Stimulated activated CD8-positive, alpha-beta memory T cell treated with anti-CD3 and anti-CD28 coated beads, Interleukin-7, amount 100 ng/mL, for 24 hours (primary cell): ENCODE data around the gene KIAA0825.
"Not testable (repeated sequence)": the region's sequence is repeated elsewhere in the genome, so short reads cannot be mapped to it uniquely, and the experiment has no call there.

Experiments used
- DNase-seq: peaks from one replicate; pipeline ENCODE4 v3.0.0-alpha.2; 2020; ENCODE audit warnings: low read depth

Gene KIAA0825

DNA sequence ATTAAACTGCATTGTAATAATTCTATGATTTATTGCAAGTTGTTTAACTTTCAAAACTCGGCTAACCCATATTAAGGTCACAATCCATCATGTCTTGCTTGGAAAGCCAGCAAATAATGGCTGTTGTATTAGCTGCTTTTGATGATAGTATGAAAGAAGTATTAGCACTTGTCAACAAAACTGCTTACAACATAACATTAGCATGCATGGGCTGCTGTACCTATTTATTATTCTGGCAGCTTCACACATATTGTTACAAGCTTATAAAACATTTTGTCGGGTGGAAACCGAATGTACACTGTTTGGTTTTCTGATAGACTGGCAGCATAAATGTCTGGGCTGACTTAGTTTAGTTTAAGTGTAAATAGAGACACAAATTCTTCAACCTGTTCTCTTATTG, 378.3 kb downstream of the KIAA0825 start:
- DNase-seq: no peak

DNA sequence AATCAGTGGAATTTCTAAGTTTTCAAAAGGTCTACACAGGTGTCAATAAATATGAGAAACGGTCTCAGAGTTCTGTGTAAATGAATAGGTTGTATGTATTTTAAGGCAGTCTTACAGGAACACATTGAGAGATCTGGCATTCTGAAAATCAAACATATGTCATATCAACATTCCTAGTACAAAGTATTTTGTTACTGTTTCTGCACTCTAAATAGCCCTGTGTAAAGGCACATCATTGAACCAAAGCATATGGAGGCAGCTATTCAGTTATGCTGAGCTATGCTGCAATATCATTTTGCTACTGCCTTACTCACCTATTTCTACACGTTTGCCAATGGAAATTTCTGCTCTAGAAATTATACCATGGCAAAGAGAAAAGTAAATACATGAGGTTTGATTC, 379.1 kb downstream of the KIAA0825 start:
- no peak for DNase-seq

DNA sequence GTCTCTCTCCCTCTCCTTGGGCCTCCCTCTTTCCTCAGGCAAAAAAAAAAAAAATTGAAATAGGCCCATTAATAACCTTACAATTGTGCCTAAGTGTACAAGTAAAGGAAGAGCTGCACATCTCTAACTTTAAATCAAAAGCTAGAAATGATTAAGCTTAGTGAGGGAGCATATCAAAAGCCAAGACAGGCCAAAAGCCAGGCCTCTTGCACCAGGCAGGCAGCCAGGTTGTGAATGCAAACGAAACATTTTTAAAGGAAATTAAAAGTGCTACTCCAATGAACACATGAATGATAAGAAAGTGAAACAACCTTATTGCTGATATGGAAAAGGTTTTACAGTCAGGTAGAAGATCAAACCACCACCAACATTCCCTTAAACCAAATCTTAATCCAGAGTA, 383.4 kb downstream of the KIAA0825 start:
- DNase-seq: no peak

DNA sequence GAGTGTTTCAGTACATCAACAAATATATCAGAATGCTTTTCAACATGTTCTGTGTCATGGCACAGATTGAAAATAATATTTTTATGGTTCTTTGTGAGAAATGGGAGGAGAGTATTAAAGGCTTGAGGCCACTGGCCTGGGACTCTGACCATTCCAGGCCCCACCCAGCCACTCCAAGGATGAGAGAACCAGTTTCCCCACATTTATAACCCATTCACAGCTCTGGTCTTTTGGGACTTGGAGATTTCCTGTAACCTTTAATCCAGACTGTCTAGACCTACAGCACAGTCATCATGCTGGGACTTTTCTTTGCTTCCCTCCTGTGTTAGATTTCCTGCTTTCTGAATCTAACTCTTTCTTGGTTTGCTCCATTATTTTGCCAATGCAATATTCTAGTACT, 389.6 kb downstream of the KIAA0825 start:
- no peak for DNase-seq

DNA sequence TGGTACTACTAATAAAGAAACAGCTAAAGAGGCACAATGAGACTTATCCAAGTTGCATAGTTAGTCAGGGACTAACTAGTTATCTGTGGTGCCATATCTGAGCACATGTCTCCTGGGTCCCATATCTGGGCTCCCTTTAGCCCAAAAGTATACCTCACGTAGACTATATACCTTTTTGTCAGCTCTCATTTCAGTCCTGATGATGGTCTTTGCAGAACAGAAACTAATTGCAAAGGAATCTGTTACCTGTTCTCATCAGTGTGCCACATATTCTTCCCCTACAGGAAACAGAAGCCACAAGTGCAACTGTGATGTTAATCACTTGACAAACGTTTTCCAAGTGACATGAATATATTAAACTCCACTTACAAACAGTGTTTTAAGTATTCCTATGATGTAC, 395.2 kb downstream of the KIAA0825 start:
- no peak for DNase-seq

DNA sequence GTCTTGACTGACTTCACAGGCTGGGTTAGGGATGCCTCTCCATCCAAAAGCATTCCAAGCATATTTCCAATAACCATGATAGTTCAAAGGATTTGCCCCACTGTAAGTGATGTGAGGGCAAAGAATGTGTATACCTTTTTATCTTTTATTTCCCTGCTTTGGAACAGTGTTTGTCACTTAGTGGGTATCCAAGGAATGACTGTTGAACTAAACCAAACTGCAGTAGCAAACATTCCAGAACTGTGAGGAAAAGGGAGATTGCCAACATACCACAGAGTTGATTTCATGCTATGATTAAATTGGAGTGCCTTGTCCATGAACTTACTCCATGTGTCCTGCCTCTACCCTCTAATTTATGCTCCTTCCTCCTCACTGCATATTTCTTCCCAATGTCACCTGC, 400.0 kb downstream of the KIAA0825 start:
- DNase-seq: no peak

DNA sequence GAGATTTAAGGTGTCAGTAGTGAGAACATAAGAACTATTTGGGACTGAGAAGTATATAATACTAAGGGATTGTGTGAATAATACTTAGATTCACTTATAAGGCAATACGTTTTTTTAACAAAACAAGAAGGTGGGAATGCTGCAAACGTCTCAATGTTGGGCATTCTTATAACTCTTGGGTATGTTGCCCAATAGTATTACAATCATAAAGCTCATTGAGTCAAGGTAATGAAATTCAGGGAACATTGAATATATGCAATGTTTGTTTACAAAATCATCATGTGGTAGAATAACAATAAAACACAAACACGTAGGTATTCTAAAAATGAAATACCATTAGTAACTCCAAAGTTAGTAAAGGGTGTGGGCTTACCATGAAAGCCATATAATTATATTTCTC, 400.7 kb downstream of the KIAA0825 start:
- no peak for DNase-seq

DNA sequence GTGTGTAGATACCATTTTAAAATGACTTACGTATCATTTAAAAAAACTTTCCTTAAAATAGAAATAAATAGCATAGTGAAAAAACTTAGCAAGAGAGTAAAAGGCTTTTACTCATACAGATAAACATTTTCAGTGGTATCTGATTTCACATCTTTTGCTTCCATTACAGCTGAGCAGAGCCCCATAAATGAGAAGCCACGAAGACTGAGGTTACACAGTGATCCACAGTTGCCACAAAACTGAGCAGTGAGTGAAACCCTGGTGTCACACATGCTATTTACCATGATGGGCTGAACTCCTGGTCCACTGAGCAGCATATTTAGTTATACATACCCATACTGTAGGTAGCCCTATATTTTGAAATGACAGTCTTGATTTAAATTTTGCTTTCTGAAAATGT, 401.2 kb downstream of the KIAA0825 start:
- no peak for DNase-seq

DNA sequence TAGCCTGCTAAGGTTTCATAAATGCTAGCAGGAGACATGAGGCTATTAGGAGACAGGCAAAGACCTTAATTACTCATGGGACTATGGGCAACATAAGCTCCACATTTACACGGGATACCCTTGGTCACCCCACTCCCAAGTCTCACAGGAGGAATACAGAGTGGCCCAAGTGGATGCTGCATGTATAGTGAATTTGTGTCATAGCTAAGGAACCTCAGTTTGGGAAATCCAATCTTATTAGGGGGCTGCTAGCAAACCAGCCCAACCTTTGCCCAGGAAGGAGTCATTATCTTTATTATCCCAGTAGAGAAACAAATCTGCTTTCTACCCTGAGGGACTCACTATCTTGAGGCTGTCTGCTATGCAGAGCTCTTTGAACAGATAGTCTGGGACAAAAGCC, 405.9 kb downstream of the KIAA0825 start:
- no peak for DNase-seq

DNA sequence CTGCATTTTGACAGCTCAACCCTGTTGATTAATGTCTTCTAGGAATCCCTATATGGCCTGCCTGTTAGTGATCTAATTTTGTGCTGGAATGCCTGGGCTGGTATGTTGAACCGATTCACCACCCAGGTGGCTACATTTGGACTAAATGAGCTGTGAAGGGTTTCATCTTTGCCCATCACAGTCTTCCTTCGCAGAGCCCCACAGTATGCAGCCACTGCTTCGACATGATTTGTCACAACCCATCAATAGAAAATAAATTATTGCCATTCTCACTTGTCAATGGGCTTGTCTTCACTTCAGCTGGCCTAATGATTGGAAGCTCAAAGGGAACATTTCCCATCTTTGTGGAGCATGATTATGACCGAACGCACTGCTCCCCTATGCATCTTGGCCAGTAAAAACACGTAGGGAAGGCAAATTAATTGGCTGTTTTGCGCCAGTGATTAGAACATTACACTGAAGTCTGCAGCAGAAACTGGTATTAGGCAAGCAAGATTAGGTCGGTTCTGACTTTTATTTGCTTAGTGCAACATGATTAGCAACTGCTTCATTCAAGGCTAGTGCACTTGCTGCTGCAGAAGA, 408.5 kb downstream of the KIAA0825 start:
- no peak for DNase-seq

DNA sequence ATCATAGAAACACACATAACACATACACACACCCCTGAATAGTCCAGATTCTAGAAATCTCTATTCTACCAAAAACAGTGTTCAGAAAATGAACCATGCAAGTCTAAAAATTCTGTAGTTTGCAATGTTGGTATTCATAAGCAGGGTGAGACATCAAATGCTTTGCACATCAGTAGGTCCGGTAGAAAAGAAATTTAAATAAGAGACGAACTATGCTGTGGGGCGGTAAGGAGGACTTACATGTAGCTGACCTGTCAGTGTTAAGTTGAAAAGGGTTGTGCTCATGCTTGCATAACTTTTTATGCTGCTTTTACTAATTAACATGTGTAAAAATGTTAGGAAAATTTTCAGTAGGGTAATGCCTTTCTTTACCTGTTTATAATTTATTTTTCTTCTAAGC, 409.1 kb downstream of the KIAA0825 start:
- no peak for DNase-seq

DNA sequence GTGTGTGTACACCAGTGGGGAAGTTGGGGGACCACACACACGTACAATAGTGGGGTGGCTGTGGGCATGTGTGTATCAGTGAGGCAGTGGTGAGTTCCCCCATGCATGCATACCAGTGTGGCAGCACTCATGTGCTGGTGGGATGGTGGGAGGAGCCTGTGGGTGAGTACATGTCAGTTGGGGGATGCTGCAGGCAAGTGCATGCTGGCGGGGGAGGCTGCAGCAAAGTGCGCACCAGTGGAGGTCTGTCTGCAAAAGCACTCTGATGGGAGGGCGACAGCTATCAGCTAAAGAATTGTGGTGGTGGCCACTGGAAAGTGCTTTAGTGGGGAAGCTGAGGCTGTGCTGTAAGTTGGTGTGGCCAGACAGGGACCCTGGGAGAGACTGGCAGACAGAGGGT, 418.8 kb downstream of the KIAA0825 start:
- DNase-seq: no peak

DNA sequence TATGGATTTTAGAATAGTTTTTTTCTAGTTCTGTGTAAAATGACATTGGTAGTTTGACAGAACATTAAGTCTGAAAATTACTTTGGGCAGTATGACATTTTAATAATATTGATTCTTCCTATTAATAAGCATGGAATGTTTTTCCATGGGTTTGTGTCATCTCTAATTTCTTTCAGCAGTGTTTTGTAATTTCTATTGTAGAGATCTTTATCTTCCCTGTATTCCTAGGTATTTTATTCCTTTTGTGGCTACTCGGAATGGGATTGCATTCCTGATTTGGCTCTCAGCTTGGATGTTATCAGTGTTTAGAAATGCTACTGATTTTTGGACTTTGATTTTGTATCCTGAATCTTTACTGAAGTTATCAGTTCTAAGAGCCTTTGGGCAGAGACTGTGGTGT, 420.4 kb downstream of the KIAA0825 start:
- DNase-seq: no peak

DNA sequence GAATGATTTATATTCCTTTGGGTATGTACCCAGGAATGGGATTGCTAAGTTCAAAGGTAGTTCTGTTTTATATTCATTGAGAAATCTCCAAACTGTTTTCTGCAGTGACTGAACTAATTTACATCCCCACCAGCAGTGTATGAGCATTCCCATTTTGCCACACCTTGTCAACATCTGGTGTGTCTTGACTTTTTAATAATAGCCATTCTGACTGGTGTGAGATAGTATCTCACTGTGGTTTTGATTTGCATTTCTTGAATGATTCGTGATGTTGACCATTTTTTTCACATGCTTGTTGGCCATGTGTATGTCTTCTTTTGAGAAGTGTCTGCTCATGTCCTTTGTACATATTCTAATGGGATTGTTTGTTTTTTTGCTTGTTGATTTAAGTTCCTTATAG, 421.5 kb downstream of the KIAA0825 start:
- no peak for DNase-seq

DNA sequence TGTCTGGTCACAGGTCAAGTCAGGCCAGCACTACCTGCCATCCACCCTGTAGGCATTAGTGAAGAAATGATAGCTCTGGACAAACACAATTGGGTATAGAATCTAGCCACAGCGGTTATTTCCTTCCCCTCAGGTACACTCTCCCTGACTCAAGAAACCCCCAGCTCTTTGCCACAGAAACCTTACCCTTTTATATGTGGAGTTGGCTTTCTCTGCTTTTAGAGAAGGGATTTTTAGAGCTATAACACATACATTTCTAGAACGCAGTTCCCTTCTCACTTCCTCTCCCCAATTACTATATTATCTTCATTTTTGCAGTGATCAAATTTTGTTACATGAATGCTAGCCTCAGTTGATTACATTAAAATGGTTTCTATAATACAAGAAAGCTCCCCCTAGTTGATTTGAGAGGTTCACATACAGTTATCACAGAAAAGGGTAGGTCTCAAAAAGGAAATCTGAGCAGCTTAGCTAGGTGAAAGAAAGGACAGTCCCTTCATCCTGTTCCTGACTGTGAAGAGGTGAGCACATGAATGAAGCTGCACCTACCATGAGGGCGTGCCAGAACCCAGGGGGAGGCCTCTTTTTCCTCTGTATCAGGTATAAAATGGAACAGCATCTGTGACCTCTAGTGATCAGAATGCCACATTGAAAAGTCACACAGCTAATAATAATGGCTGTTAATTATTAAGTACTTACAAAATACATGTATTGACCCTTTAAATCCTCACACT, 425.6 kb downstream of the KIAA0825 start:
- no peak for DNase-seq

DNA sequence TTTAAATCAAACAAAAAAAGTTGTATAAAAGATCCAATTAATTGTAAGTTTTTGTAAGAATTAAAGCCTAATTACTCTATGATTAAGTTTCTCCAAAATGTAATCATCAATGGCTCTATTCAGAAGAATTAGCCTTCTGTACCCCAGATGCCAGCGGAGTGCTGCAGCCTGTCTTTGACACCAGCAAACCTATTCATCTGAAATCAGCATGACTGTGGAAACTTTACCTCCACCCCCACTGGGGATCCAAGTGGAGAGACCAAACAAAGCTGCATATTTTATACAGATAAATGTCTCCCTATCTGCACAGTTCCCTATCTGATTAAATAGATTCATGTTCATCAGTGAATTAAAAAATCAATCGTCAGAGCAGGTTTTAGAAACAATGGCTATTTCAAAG, 426.8 kb downstream of the KIAA0825 start:
- DNase-seq: no peak

DNA sequence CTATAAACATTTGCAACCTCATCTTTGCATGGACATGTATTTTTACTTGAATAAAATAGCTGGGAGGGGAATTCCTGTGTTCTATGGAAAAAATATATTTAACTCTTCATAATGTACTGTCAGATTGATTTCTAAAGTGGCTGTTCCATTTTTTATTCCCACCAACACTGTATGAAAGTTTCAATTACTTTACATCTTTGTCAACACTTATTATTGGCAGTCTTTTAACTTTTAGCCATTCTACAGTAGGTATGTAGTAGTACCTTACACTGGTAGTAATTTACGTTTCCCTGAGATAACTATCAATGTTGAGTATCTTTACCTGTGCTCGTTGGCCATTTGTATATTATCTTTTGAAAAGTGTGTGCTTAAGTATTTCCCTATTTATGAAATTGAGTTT, 429.7 kb downstream of the KIAA0825 start:
- no peak for DNase-seq

DNA sequence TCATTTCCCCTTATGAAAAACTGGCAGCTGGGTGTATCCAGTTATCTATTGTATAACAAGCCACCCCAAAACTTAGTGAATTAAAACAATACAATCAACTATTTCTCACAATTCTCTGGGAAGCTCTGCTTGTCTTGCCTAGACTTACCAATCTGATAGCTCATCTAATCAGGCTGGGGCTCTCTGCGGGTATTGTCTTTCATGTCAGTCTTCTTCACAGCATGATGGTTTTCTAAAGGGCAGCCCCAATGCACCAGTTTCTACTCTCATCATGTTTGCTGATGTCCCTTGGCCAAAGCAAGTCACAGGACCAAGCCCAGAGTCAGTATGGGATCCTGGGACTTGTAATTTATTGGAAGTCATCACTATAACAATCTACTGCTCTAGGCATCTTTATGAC, 433.5 kb downstream of the KIAA0825 start:
- no peak for DNase-seq

DNA sequence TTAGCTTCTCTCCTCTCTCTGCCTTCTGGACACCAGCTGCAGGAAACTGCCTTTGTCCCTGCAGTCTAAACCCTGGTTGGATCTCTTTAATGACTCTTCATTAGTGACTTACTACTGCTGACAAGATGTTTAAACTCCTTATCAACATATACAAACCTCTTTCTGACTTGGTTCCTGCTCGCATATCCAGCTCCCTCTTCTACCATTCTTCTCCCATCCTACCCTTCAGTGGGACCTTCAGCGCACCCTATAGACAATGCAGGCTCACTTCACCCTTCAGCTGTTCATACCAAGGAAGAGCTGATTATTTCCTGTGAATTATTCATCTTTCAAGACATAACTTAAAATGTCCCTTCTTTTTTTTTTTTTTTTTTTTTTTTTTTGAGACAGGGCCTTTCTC, 436.5 kb downstream of the KIAA0825 start:
- DNase-seq: no peak

DNA sequence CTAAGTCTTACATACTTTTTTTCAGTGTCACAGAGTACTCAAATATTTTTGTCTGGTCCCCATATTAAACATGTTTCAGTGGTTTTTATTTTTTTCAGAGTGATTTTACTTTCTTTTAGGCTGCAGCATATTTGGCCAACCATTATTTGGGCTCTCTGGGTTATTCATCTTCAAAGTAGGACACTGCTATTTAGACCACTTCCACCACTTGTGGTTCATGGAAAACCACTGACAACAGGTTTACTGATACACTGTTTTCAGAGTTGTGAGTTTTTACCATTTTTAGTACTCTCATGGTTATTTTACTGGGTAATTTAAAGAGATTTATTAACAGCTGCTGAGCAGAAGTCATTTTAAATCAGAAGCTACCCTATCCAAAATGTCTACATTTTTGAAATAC, 437.6 kb downstream of the KIAA0825 start:
- DNase-seq: no peak

DNA sequence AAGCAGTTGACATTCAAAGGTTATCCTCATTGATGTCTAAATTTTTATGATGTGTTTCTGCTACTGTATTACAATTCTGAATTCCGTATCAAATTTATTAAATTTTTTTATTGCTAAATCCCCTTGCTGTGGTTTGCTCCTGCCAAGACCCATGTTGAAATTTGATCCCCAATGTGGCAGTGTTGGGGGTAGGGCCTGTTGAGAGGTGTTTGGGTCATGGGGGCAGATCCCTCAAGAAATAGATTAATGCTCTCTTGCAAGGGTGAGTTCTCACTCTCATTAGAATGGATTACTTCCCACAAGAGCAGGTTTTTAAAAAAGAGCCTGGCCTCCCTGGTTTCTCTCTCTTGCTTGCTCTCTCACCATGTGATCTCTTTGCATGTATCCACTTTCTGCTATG, 442.5 kb downstream of the KIAA0825 start:
- DNase-seq: no peak

DNA sequence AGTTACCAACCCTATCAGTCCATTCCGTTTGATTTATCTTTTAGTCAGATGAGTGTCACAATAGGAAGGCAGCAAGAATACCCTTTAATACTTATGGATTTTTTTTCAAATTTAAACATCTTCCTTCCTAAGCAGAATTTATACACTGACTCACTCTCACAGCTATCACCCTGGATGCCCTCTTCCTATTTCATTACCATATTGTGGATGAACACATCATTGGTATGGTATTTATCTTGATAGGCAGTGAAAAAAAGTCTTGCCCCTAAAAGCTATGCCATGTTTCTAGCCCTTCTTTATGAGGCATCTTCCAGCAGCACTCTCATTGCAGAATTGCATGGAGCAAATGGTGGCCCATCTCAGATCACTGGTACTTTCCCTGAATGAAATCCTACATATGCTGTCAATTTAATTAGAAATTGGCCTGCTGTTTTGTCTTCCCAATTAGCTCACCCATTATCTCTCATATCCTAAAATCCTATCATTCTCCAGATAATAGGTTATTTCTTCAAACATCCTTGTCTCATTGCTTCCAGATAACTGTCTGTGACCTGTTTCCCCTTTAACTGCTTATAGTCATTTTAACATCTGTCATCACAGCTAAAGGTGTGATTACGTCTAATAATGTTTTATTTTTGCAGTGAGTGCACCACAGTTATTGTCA, 443.5 kb downstream of the KIAA0825 start:
- no peak for DNase-seq

DNA sequence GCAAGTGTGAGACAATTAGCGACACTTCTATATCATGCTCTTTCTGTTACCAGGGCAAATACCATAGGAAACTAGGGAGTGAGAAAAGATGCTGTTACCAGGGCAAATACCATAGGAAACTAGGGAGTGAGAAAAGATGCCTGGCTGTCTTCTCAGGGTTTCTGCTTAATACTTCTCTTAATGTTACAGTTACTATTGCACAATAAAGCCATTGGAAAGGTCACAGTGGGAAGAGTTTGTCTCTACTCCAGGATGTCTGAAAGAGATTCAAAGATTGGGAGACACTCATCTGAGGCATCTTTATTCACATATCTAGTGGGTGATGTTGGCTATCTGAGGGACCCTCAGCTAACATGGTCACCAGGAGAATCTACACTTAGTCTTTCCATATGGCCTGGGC, 445.3 kb downstream of the KIAA0825 start:
- no peak for DNase-seq

DNA sequence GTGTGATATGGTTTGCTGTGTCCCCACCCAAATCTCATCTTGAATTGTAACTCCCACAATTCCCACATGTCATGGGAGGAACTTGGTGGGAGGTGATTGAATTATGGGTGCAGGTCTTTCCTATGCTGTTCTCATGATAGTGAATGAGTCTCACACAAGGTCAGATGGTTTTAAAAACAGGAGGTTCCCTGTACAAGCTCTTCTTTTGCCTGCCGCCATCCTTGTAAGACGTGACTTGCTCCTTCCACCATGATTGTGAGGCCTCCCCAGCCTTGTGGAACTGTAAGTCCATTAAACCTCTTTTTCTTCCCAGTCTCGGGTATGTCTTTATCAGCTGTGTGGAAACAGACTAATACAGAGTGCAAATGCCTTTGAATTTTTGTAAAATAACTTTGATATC, 447.3 kb downstream of the KIAA0825 start:
- not testable (repeated sequence) for DNase-seq
